H1 (cell line): ENCODE measurements around the gene AAK1. TPM values are rescaled to one million over a fixed set of nuclear protein-coding genes. Genes with fewer than 3 reads are reported as not detected.
"Not testable (repeated sequence)": the region's sequence is repeated elsewhere in the genome, so short reads cannot be mapped to it uniquely, and the experiment has no call there.

ENCODE experiments used
- CTCF ChIA-PET: fragments of 300-600 bp; sonication (Branson Sonifier 250); formaldehyde crosslinking; loops from one replicate; lab custom pipeline; 2021; ENCODE audit not compliant: partially characterized antibody; lab: Charles Lee
- POLR2A ChIA-PET: fragments of 300-600 bp; sonication (Branson Sonifier 250); formaldehyde crosslinking; loops from one replicate; lab custom pipeline; 2021; ENCODE audit warnings: inconsistent platforms; ENCODE audit not compliant: partially characterized antibody; lab: Charles Lee
- DNase-seq, 2 experiments: peaks; one replicate each; pipeline versions ENCODE4 v3.0.0 to v3.0.0-alpha.2; 2010 to 2022; ENCODE audit warnings: low spot score in 2 of 2, low read depth in 1 of 2, mixed read lengths in 1 of 2
- FAIRE-seq: peaks from 2 replicates; lab custom pipeline; 2011; peaks lifted over from hg19 to GRCh38; lab: Jason Lieb, UNC
- H2AFZ ChIP-seq: 2 replicates; pipeline ENCODE4 v1.8.1; 2012; ENCODE audit warnings: low read length, inconsistent platforms
- H2AK5ac ChIP-seq: 2 replicates; pipeline ENCODE4 v1.6.1; 2013; ENCODE audit warnings: low read depth, low read length
- H2BK120ac ChIP-seq: replicated peaks from 2 replicates; pipeline ENCODE3; 2013; ENCODE audit warnings: low read depth, low read length, inconsistent platforms
- H2BK12ac ChIP-seq: 2 replicates; pipeline ENCODE4 v1.6.1; 2013; ENCODE audit warnings: low read depth, low read length
- H2BK15ac ChIP-seq: 2 replicates; pipeline ENCODE4 v1.6.1; 2013; ENCODE audit warnings: low read length
- H2BK20ac ChIP-seq: 2 replicates; pipeline ENCODE4 v1.6.1; 2013; ENCODE audit warnings: low read length
- H2BK5ac ChIP-seq: 2 replicates; pipeline ENCODE4 v1.6.1; 2013; ENCODE audit warnings: low read depth, low read length
- H3K14ac ChIP-seq: 2 replicates; pipeline ENCODE4 v1.6.1; 2013; ENCODE audit warnings: inconsistent platforms; ENCODE audit not compliant: insufficient read length
- H3K18ac ChIP-seq: 2 replicates; pipeline ENCODE4 v1.6.1; 2013; ENCODE audit warnings: low read length; ENCODE audit errors: extremely low read depth
- H3K23ac ChIP-seq: 2 replicates; pipeline ENCODE4 v1.6.1; 2013; ENCODE audit warnings: inconsistent platforms; ENCODE audit not compliant: insufficient read length
- H3K23me2 ChIP-seq: 2 replicates; pipeline ENCODE4 v1.6.1; 2013; ENCODE audit warnings: low read depth, low read length
- H3K27ac ChIP-seq: 2 replicates; pipeline ENCODE4 v1.6.1; 2011; ENCODE audit warnings: low read depth, low read length, inconsistent platforms
- H3K27me3 ChIP-seq, 4 experiments: replicated peaks in 1 of 4; 1 replicate in 1 of 4; 2 replicates in 3 of 4; pipeline versions ENCODE4 v1.6.1 to v1.8.1; 2011 to 2013; ENCODE audit warnings: low read length in 3 of 4, mild to moderate bottlenecking in 3 of 4, inconsistent platforms in 2 of 4, mixed read lengths in 2 of 4, moderate library complexity in 1 of 4; ENCODE audit not compliant: control insufficient read depth in 3 of 4, insufficient read depth in 3 of 4; ENCODE audit errors: extremely low read depth in 1 of 4
- H3K36me3 ChIP-seq, 4 experiments: 2 replicates each; pipeline versions ENCODE4 v1.6.1 to v1.8.1; 2011 to 2013; ENCODE audit warnings: mild to moderate bottlenecking in 4 of 4, low read length in 3 of 4, moderate library complexity in 2 of 4, control low read depth in 1 of 4, inconsistent platforms in 1 of 4; ENCODE audit not compliant: insufficient read depth in 4 of 4, control insufficient read depth in 2 of 4
- H3K4ac ChIP-seq: replicated peaks from 2 replicates; pipeline ENCODE3; 2013; ENCODE audit warnings: low read length, low read depth, mixed read lengths, inconsistent platforms; ENCODE audit not compliant: insufficient read length
- H3K4me1 ChIP-seq, 4 experiments: replicated peaks in 1 of 4; 1 replicate in 1 of 4; 2 replicates in 3 of 4; pipeline versions ENCODE4 v1.6.1 to v1.8.1; 2011 to 2013; ENCODE audit warnings: low read length in 3 of 4, inconsistent platforms in 2 of 4, mixed read lengths in 1 of 4; ENCODE audit not compliant: insufficient read depth in 4 of 4, control insufficient read depth in 3 of 4
- H3K4me2 ChIP-seq, 2 experiments: 2 replicates each; pipeline versions ENCODE4 v1.6.1 to v1.8.1; 2011 to 2013; ENCODE audit warnings: low read depth in 2 of 2, low read length in 2 of 2, control low read depth in 1 of 2, inconsistent platforms in 1 of 2, mild to moderate bottlenecking in 1 of 2; ENCODE audit not compliant: insufficient read depth in 1 of 2
- H3K4me3 ChIP-seq, 4 experiments: fragments of 200-600, 300-600 bp in 1 of 4; sonication (generic), shearing (Covaris generic), sonication (Bioruptor Twin) in 1 of 4; 2 replicates each; pipeline versions ENCODE4 v1.5.1 to v1.8.1; 2011 to 2016; ENCODE audit warnings: low read length in 4 of 4, low read depth in 3 of 4, control low read depth in 2 of 4, inconsistent platforms in 2 of 4, mild to moderate bottlenecking in 2 of 4, mixed read lengths in 1 of 4, moderate library complexity in 1 of 4; ENCODE audit not compliant: insufficient read depth in 2 of 4; ENCODE audit errors: extremely low read depth in 1 of 4
- H3K56ac ChIP-seq: replicated peaks from 2 replicates; pipeline ENCODE3; 2013; ENCODE audit warnings: low read depth, mild to moderate bottlenecking, mixed read lengths, low read length, inconsistent platforms; ENCODE audit not compliant: insufficient read length
- H3K79me1 ChIP-seq: 2 replicates; pipeline ENCODE4 v1.6.1; 2013; ENCODE audit warnings: low read depth, low read length, control low read depth
- H3K79me2 ChIP-seq, 2 experiments: 2 replicates each; pipeline versions ENCODE4 v1.6.1 to v1.8.1; 2012 to 2013; ENCODE audit warnings: low read length in 2 of 2, mild to moderate bottlenecking in 2 of 2, inconsistent platforms in 1 of 2; ENCODE audit not compliant: insufficient read depth in 2 of 2, control insufficient read depth in 1 of 2
- H3K9ac ChIP-seq, 4 experiments: replicated peaks in 1 of 4; 1 replicate in 1 of 4; 2 replicates in 3 of 4; pipeline versions ENCODE4 v1.6.1 to v1.8.1; 2011 to 2013; ENCODE audit warnings: low read depth in 3 of 4, low read length in 3 of 4, control low read depth in 2 of 4, mild to moderate bottlenecking in 2 of 4, moderate library complexity in 2 of 4, inconsistent platforms in 1 of 4; ENCODE audit errors: extremely low read depth in 1 of 4
- H3K9me3 ChIP-seq, 2 experiments: 2 replicates each; pipeline versions ENCODE4 v1.6.1 to v1.8.1; 2012 to 2013; ENCODE audit warnings: mild to moderate bottlenecking in 2 of 2, moderate library complexity in 2 of 2, control low read depth in 1 of 2, inconsistent platforms in 1 of 2, low read depth in 1 of 2, low read length in 1 of 2, mixed read lengths in 1 of 2; ENCODE audit not compliant: insufficient read depth in 2 of 2
- H4K20me1 ChIP-seq, 2 experiments: replicated peaks in 1 of 2; 2 replicates each; pipeline versions ENCODE3 to v1.8.1; 2011 to 2013; ENCODE audit warnings: inconsistent platforms in 2 of 2, low read length in 2 of 2, mild to moderate bottlenecking in 1 of 2; ENCODE audit not compliant: insufficient read depth in 2 of 2, control insufficient read depth in 1 of 2
- H4K5ac ChIP-seq: 2 replicates; pipeline ENCODE4 v1.6.1; 2013; ENCODE audit warnings: low read length, low read depth, mixed read lengths, inconsistent platforms; ENCODE audit not compliant: insufficient read length
- H4K8ac ChIP-seq: 2 replicates; pipeline ENCODE4 v1.8.0; 2013; ENCODE audit warnings: mild to moderate bottlenecking, moderate library complexity, low read length, inconsistent platforms; ENCODE audit not compliant: insufficient read depth; ENCODE audit errors: extremely low read depth
- H4K91ac ChIP-seq: replicated peaks from 2 replicates; pipeline ENCODE3; 2013; ENCODE audit warnings: low read length, mixed read lengths, inconsistent platforms; ENCODE audit not compliant: insufficient read length
- WGBS, 2 experiments: shearing (Covaris generic) in 1 of 2; methylation state at CpG; one replicate each; pipeline versions ENCODE4 v1.1.6 to v1.1.7; 2013 to 2015; ENCODE audit warnings: low lambda C conversion rate in 2 of 2, mixed read lengths in 2 of 2, inconsistent platforms in 1 of 2, low coverage in 1 of 2, missing lambda C conversion rate in 1 of 2; ENCODE audit not compliant: insufficient replicate concordance in 2 of 2, insufficient coverage in 1 of 2, insufficient read length in 1 of 2; ENCODE audit errors: extremely low coverage in 1 of 2, missing lambda C conversion rate in 1 of 2; 5-methylcytosine and 5-hydroxymethylcytosine counted together
- polyA plus RNA-seq, 7 experiments: library from polyadenylated mRNA; depleted of rRNA in 3 of 7; stranded (reverse) in 5 of 7; unstranded in 2 of 7; fragments of >200 nt in 5 of 7; fragments of 200-250 nt in 2 of 7; gene quantifications; 1 replicate in 5 of 7; 2 replicates in 1 of 7; 4 replicates in 1 of 7; pipeline versions ENCODE4 v1.2.1 to v1.2.3, GENCODE V29; 2011 to 2013; ENCODE audit warnings: missing spikeins in 2 of 7, mixed read lengths in 2 of 7
- total RNA-seq: library from RNA; stranded (reverse); fragmentation: NEBNext Ultra II Directional; extraction: Animal tissue kit (Norgen Biotek cat#: 25700); gene quantifications from 2 replicates; pipeline ENCODE4 v1.2.1, GENCODE V29; 2021

Gene AAK1
- total and polyA plus RNA-seq, 2 of the 8 experiments (the other 6 are each of a cell fraction or from before 2014, with no cell fraction given): 10.0 to 40.5 TPM

DNA sequence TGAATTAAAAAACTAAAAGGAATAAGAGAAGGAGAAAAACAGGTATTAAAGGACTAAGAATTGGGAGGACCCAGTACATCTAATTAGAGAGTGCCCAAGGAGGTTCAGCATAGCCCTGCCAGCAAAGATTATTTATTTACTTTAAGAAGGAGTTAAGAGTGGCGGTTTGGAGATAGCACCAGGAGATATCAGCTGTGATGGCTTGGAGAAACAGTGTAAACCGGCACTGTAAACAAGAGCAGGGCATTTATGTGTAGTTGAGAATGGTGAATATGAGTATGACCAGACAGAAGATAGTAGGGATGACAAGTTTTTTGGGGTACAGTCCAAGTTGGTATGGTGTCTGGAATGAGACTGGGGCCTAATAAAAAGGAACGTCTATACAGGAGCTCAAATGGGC is 199.9 kb downstream of the AAK1 start:
- H3K79me1 ChIP-seq, POLR2A ChIA-PET, DNase-seq, H3K79me2 ChIP-seq, H3K14ac ChIP-seq, CTCF ChIA-PET, H2BK120ac ChIP-seq, H3K4me1 ChIP-seq, FAIRE-seq, H2AK5ac ChIP-seq, H3K18ac ChIP-seq, H3K4ac ChIP-seq, H3K9me3 ChIP-seq, H4K5ac ChIP-seq, H3K36me3 ChIP-seq, H2BK5ac ChIP-seq, H3K56ac ChIP-seq, H2AFZ ChIP-seq, H2BK12ac ChIP-seq, H3K27me3 ChIP-seq, H3K9ac ChIP-seq, H2BK20ac ChIP-seq, H4K8ac ChIP-seq, H3K23ac ChIP-seq, H4K20me1 ChIP-seq, H3K27ac ChIP-seq, H3K4me2 ChIP-seq, H3K4me3 ChIP-seq, H4K91ac ChIP-seq, H2BK15ac ChIP-seq, H3K23me2 ChIP-seq: not testable (repeated sequence)
- WGBS, 2 experiments: 95% methylated on average over 3 of the region's 3 CpGs; no CpG with 5 or more reads in 1 of the 2 experiments
